Stimulated activated CD8-positive, alpha-beta memory T cell treated with anti-CD3 and anti-CD28 coated beads, Interleukin-15, amount 100 ng/mL, for 24 hours (primary cell): ENCODE results near the gene TFB1M.

ENCODE experiments used
- DNase-seq: peaks from one replicate; pipeline ENCODE4 v3.0.0-alpha.2; 2020; ENCODE audit warnings: low read depth

TFB1M gene

DNA sequence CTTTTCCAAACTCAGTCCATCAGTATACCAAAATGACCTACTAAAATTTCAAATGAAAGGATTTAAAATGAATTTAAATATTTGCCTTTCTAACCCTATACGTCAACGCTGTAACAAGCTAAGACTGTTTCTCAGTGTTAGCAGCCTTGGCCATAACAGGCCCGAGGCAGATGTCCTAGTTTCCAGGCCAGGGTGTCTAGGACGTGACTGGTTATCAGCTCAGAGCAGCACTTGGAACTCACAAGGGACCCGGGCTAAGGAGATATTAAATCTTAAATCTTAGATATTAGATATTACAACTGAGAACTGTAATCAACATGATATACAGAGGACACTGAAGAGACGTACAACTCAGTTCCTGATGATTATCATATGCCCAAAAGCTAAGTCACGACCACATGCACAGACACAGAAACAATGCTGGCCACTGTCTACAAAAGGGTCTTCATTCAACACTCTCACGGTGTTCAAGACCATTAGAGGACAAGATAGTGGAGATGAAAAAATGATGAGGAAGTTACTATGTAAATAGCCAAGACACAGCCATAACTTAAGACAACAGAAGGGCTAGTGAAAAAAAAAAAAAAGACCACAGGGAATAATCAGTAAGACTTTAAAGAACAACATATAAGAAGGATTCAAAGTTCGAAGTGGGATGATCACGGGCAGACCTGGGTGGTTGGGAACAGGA is 50.8 kb downstream of the TFB1M start, which contains the start of gene CLDN20:
Gene CLDN20, plus strand, starts transcription at position 641 of the 691 bp plus-strand sequence. CDS start 11,707 bp downstream, outside the sequence.
- DNase-seq: no peak

DNA sequence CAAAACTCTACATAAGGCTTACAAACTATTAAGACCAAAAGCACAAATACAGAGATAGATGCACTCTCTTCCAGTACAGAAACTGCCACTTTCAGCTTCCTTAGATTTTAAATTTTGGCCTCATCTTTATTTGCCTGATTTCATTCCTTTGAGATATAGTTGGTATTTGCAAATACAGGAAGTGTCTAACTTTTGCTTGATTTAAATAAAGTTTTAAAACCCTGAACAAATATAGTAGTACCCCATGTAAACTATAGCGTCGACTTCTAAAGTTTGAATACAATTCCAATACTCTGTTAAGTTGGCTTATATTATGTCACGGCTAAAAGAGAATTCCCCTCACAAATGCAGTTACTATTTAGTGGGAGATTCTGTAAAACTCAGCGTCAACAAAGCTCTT is 51.6 kb downstream of the TFB1M start:
- DNase-seq: no peak

- DNase-seq: no peak
Measured at GRCh38 chr6:155261111-155261900, 53.0 kb downstream of the TFB1M start.

DNA sequence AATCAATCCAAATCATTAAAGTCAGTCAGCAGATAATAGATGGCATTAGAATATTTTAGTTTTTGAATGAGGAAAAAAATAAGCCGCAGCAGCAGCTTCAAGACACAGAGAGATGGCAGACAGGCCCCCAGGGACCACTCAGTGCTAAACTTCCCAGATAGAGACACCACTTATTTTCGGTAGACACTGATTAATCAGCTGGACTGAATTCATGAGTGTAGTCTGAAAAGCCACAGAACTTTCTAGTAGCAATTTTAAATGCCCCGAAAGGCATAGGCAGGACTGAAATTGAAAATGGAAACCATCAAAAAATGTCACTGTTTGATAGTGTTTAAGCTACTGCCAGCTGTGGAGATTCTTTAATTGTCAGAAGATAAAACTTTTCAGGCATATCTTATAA is 53.6 kb downstream of the TFB1M start:
- DNase-seq: no peak

DNA sequence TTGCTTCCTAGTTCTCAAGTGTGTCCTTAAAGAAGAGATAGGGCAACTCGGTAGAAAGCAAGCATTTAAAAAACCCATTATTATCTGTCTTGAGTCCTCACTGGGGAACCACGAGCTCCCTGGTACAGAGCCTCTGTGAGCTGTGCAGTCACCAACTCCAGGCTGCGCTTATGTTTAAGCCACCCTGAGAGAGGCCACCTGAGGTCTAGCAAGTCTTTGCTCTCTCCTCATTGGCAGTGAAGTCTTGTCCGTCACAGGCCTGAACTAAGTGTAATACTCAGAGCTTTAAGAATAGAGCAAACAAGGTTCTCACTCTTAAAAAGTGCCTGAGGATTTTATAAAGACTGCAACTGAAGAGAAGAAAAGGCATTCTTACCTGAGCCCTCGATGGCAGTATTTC is 54.4 kb downstream of the TFB1M start:
- no peak for DNase-seq

DNA sequence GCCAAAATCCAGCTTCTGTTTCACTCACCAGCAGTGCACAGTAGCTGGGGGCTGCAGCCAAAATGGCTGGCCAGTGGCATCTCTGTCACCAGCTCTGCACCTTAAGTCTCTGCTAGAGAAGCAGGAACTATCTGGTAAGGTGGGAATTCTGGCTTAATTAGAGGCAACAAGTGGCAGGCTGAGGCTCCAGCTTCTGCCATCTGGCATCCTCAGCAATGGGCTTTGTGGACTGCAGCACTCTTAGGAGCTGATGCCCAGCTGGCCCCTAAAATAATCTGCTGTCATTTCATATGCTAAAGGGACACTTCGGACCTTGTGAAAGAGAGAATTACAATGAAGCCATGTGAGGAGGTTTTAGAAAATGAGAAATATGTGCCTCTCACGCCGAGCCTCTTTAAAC is 55.1 kb downstream of the TFB1M start:
- DNase-seq: no peak

DNA sequence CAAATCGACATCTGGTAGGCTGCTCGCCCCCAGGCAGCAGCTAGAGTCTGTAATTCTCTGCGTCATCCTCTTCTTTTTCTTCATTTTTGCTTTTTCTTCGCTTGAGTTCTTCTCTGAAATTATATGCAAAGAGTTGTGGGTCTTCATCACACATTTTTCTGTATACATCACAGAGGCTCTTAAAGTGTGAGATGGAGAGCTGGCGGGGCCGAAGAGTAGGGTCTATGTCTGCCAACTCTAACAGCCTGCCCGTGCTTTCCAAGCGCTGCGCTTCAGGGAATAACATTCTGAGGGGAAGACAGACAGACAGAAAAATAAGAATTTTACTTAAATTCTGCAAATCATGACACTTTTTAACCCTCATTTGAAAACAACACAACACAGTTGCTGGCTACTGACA is 56.5 kb downstream of the TFB1M start:
- no peak for DNase-seq

DNA sequence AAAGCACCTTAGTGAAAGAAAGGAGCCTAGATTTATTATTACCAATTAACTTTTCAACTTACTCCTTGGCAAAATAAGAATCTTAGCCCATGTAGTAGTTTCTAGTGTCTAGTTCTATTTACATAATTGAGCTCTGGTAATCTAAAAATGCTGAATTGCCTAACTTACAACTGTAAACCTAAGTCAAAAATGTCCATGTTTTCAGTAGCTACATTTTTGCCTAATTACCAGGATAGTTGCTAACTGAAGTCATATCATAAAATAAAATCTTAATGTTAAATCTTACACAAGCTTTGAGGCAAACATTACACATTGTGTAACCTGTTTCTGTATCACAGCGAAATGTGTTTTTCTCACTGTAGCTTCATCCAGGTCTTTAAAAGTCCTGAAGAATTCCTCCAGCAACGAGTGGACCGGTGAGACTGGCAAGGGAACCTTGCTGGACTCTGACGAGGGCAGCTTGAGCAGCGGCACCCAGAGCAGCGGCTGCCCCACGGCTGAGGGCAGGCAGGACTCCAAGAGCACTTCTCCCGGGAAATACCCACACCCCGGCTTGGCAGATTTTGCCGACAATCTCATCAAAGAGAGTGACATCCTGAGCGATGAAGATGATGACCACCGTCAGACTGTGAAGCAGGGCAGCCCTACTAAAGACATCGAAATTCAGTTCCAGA is 58.0 kb downstream of the TFB1M start:
- DNase-seq: no peak

DNA sequence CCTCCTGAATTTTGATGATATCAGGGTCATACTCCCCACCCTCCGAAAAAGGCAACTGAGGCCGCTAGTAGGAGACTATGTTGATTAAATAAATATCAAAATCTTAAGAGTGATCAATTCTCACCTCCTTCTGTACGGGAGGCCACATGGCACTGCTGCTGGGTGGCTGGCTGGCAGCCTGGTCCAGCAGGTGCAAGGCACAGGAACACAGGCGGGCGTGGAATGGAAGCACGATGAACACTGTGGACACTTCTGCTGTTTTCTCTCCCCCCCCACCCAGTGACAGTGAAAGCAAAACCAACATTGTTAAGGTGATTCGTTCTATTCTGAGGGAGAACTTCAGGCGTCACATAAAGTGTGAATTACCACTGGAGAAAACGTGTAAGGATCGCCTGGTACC is 60.1 kb downstream of the TFB1M start:
- no peak for DNase-seq

DNA sequence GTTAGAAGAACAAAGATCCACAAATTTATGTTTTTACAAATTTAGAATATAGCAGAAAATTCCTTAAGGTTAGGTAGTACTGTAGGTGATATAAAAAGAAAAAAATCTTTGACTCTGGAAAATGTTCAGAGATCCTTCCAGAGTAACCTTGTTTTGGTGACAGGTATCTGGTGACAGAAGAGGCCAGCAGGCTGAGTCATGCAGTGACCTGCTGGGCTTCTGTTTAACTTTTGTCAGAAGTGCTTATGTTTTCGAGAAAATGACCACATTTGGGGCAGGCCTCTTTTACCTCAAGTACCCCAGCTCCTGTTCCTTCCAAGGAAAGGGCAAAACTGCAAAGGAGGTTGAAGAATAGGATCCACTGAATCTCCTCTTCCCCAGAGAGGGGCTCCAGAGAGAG is 60.9 kb downstream of the TFB1M start:
- no peak for DNase-seq

DNA sequence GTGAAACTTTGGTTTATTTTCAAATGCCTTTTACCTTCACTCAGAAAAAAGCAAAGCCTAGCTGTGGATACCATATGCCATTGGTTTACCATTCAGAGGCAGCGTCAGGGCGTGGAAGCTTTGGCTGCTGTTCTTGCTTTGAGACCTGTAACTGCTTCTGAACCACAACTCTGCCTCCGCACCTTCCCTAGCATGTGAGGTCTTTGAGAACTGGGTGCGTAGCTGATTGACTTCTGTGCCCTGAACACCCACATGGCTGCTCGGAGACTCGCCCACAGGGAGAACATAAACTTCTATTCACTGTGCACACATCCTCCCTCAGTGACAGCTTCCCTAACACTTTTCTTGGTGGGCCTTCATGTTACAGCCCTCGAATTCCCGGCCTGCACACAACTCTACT is 61.7 kb downstream of the TFB1M start:
- DNase-seq: no peak

GRCh38 chr6:155250701-155251381 is 63.4 kb downstream of the TFB1M start:
- DNase-seq: no peak

DNA sequence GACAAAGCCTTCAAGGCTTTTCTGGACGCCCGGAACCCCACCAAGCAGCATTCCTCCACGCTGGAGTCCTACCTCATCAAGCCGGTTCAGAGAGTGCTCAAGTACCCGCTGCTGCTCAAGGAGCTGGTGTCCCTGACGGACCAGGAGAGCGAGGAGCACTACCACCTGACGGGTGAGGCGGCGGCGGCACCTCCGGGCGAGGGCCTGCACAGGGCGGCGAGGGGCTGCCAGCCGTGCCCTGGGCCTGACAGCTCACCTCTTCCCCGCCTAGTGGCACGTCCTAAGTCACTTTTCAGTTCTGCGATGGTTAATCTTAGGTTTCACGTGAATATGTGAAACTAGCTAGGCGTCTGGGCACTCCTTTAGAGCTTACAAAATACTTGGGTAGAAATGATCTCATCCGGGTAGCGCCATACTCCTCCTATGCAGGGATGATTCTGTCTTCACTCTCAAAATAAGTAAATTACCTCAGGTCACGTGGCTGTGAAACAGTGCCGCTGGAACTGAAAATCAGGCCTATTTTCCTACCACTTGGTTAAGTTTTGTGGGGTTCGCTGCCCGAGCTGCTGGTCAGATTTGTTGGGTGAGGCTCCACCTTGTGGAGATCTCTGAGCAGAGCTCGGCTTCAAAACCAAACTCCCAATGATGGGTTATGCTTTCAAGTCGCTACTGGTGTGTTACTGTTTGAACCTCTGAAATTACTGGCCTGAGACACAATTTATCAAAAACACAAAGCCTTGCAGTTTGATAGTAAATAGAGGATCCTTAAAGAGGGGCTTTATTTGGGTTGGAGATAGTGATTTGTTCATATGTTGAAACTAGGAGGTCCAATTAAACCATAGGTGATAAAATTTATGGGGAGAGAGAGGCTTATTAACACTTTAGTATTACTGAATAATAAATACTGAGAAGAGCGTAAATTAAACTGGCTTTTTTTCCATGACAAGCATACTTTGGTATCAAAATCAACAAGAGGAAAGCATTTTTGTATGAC is 66.0 kb downstream of the TFB1M start:
- DNase-seq: no peak

- no peak for DNase-seq
Measured at GRCh38 chr6:155247618-155248007, 66.7 kb downstream of the TFB1M start.

- DNase-seq: no peak
Measured at GRCh38 chr6:155246825-155247224, 67.5 kb downstream of the TFB1M start.

- no peak for DNase-seq
Measured at GRCh38 chr6:155245831-155246230, 68.5 kb downstream of the TFB1M start.

DNA sequence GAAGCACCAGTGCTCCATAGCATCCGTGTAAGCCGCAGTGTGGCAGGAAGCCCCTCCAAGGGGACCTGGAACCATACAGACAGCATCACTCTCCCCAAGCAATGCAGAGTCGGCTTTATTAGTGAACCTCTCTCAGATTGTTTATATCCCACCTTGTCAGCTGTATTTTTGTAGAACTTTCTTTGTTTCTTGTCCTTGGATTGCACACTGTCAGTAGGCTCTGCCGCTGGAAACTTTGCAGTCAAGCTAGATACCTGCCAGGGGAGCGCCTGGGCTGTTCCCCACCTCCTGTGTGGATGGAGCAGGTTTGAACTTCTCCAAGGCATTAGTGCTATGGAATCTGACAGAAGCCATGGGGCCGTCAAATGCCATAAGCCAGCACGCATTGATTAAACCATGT is 69.1 kb downstream of the TFB1M start:
- DNase-seq: no peak

DNA sequence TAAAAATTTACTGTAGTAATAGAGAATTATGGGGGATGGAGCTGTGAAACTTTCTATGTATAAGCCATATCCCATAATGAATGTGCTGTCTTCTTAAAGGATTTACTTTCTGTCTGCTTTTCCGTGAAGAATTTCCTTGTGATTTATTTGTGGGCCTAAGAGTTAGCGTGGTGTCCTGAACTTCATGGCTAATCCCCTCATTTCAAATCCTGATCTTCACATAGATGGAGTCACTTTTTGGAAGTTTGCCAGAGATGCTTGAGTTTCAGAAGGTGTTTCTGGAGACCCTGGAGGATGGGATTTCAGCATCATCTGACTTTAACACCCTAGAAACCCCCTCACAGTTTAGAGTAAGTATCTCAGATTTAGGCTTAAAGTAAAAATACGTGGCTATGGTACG is 69.8 kb downstream of the TFB1M start:
- DNase-seq: no peak

- no peak for DNase-seq
Measured at GRCh38 chr6:155241966-155242365, 72.3 kb downstream of the TFB1M start.

- no peak for DNase-seq
Measured at GRCh38 chr6:155240905-155241600, 73.2 kb downstream of the TFB1M start.

GRCh38 chr6:155237613-155238012 is 76.7 kb downstream of the TFB1M start:
- no peak for DNase-seq
